HepG2 (cell line): Measurements from ENCODE around the gene CALY. TPM values are rescaled to one million over a fixed set of nuclear protein-coding genes. Genes with fewer than 3 reads are reported as not detected.

ENCODE experiments used
- CHCHD3 ChIP-seq: sonication (generic); formaldehyde crosslinking; IDR thresholded peaks from 2 replicates; pipeline ENCODE4 v1.8.0; 2022; ENCODE audit warnings: mild to moderate bottlenecking, missing genetic modification reagents, moderate library complexity
- DR1 ChIP-seq: sonication (generic); formaldehyde crosslinking; IDR thresholded peaks from 2 replicates; pipeline ENCODE4 v1.8.0; 2021; ENCODE audit warnings: mild to moderate bottlenecking, missing genetic modification reagents, inconsistent platforms
- ETV6 ChIP-seq: sonication (generic); formaldehyde crosslinking; conservative IDR thresholded peaks from 2 replicates; pipeline ENCODE4 v1.4.0; 2020; ENCODE audit warnings: missing genetic modification reagents
- MAFF ChIP-seq: IDR thresholded peaks from 2 replicates; pipeline ENCODE4 v1.6.1; 2011; ENCODE audit warnings: low read depth, low read length, improper control_type of control experiment
- MLXIP ChIP-seq: sonication (generic); formaldehyde crosslinking; IDR thresholded peaks from 2 replicates; pipeline ENCODE4 v1.9.0; 2021; ENCODE audit warnings: missing genetic modification reagents, borderline replicate concordance
- PLSCR1 ChIP-seq: sonication (generic); formaldehyde crosslinking; IDR thresholded peaks from 2 replicates; pipeline ENCODE4 v1.5.0; 2020; ENCODE audit warnings: missing genetic modification reagents, mild to moderate bottlenecking, borderline replicate concordance
- PRMT3 ChIP-seq: sonication (generic); formaldehyde crosslinking; IDR thresholded peaks from 2 replicates; pipeline ENCODE4 v1.8.1; 2022; ENCODE audit warnings: low read depth, mild to moderate bottlenecking, moderate library complexity, missing genetic modification reagents, borderline replicate concordance
- RARA ChIP-seq: IDR thresholded peaks from 2 replicates; pipeline ENCODE4 v1.6.1; 2016; ENCODE audit warnings: missing genetic modification reagents, missing compliant biosample characterization
- SOX13 ChIP-seq, 3 experiments: fragments of 450-650 bp in 1 of 3; sonication (generic) in 1 of 3; formaldehyde crosslinking in 1 of 3; IDR thresholded peaks in 2 of 3; conservative IDR thresholded peaks in 1 of 3; 2 replicates each; pipeline versions ENCODE4 v1.5.0 to v1.6.1; 2016 to 2020; ENCODE audit warnings: antibody characterized with exemption in 1 of 3, mild to moderate bottlenecking in 1 of 3, missing compliant biosample characterization in 1 of 3, missing genetic modification reagents in 1 of 3, moderate library complexity in 1 of 3
- TFE3 ChIP-seq: IDR thresholded peaks from 2 replicates; pipeline ENCODE4 v1.6.1; 2016
- ZBTB33 ChIP-seq: sonication (generic); formaldehyde crosslinking; IDR thresholded peaks from 2 replicates; pipeline ENCODE4 v1.4.0; 2020; ENCODE audit warnings: missing genetic modification reagents
- ZBTB8A ChIP-seq: sonication (generic); formaldehyde crosslinking; IDR thresholded peaks from 2 replicates; pipeline ENCODE4 v1.4.0; 2020; ENCODE audit warnings: mild to moderate bottlenecking, low read depth, missing genetic modification reagents, borderline replicate concordance
- ZNF281 ChIP-seq: sonication (generic); formaldehyde crosslinking; IDR thresholded peaks from 2 replicates; pipeline ENCODE4 v1.4.0; 2020; ENCODE audit warnings: missing genetic modification reagents, borderline replicate concordance
- ZUFSP ChIP-seq: sonication (generic); formaldehyde crosslinking; IDR thresholded peaks from 2 replicates; pipeline ENCODE4 v1.9.0; 2021; ENCODE audit warnings: missing genetic modification reagents, mild to moderate bottlenecking, borderline replicate concordance
- polyA plus RNA-seq, 8 experiments: library from polyadenylated mRNA; depleted of rRNA in 3 of 8; stranded (reverse) in 7 of 8; unstranded in 1 of 8; fragments of >200 nt; fragmentation: Illumina TruSeq in 4 of 8; extraction: Trizol in 4 of 8; gene quantifications; 2 replicates each; pipeline versions ENCODE4 v1.2.1 to v1.2.3, GENCODE V29; 2011 to 2016; ENCODE audit warnings: low read depth in 4 of 8, missing spikeins in 1 of 8, mixed read lengths in 1 of 8; ENCODE audit not compliant: insufficient read depth in 1 of 8
- total RNA-seq, 5 experiments: library from RNA; depleted of rRNA; stranded (reverse); fragments of >200 nt; fragmentation: Illumina TruSeq; extraction: Trizol; gene quantifications; 2 replicates each; pipeline ENCODE4 v1.2.3, GENCODE V29; 2016; ENCODE audit warnings: low read depth in 1 of 5

CALY gene
- total and polyA plus RNA-seq, 2 of the 13 experiments (the other 11 are each of a cell fraction or from before 2014, with no cell fraction given), result 0.08 TPM; not detected in 1

- TF ChIP-seq ZUFSP (CRISPR knock-in tag) (no peak), SOX13 (IDR thresholded peaks at IDR 0.05) (no peak), SOX13 (CRISPR knock-in tag; conservative IDR thresholded peaks at IDR 0.05 in 1 of 2, IDR thresholded peaks at IDR 0.05 in 1 of 2) (no peak), TFE3 (CRISPR knock-in tag) (no peak), ETV6 (no peak), PLSCR1 (CRISPR knock-in tag) (no peak), MLXIP (CRISPR knock-in tag) (no peak), ZNF281 (CRISPR knock-in tag) (no peak), PRMT3 (CRISPR knock-in tag) (no peak), RARA (CRISPR knock-in tag) (no peak), CHCHD3 (no peak), ZBTB33 (no peak), ZBTB8A (CRISPR knock-in tag) (no peak), MAFF (no peak), DR1 (CRISPR knock-in tag) (no peak)
Measured at GRCh38 chr10:133325440-133326222, 11.1 kb downstream of the CALY start (continued).
